ENCODE measurements around the gene ABHD16B. TPM values are rescaled to one million over a fixed set of nuclear protein-coding genes. Genes with fewer than 3 reads are reported as not detected.

Gene ABHD16B
- total and polyA plus RNA-seq, 2 of the 13 experiments (the other 11 are each of a cell fraction or from before 2014, with no cell fraction given), result not detected

GRCh38 chr20:63896264-63897105 lies 35.2 kb downstream of the ABHD16B start (continued):
- no peak for TF ChIP-seq ZNF407 (CRISPR knock-in tag; IDR thresholded peaks at IDR 0.05; ENCODE audit: not compliant biosample characterization)
- no peak for TF ChIP-seq REXO4 (CRISPR knock-in tag; IDR thresholded peaks at IDR 0.05; ENCODE audit: borderline replicate concordance)
- no peak for TF ChIP-seq GTF2F1 (IDR thresholded peaks at IDR 0.05; ENCODE audit: low read length)
- no peak for TF ChIP-seq ZNF841 (CRISPR knock-in tag; IDR thresholded peaks at IDR 0.05; ENCODE audit: borderline replicate concordance)
- TF ChIP-seq GABPA (IDR thresholded peaks at IDR 0.05; ENCODE audit: low read depth, low read length), result peak; percentile 55
- TF ChIP-seq GABPA (CRISPR knock-in tag; IDR thresholded peaks at IDR 0.05; ENCODE audit: low read depth), result peak; percentile 88
- peak; percentile 62; the same call in 1 of the 2 replicates for TF ChIP-seq ZNF792 (CRISPR knock-in tag; IDR thresholded peaks at IDR 0.05)
- TF ChIP-seq TEAD3 (CRISPR knock-in tag; optimal IDR thresholded peaks at IDR 0.05; ENCODE audit: borderline replicate concordance), result peak; percentile 69
- no peak for TF ChIP-seq ZBTB7B (CRISPR knock-in tag; IDR thresholded peaks at IDR 0.05)
- TF ChIP-seq PHF5A (CRISPR knock-in tag; IDR thresholded peaks at IDR 0.05; ENCODE audit: low read depth, unreplicated experiment), result peak; percentile 60
- TF ChIP-seq NCOR1 (IDR thresholded peaks at IDR 0.05; ENCODE audit: borderline replicate concordance, low read length), result peak; percentile 58; the same call in 1 of the 2 replicates
- no peak for TF ChIP-seq SRSF4 (IDR thresholded peaks at IDR 0.05; ENCODE audit: low read depth, low read length, poor library complexity, severe bottlenecking)
- TF ChIP-seq ZNF317 (CRISPR knock-in tag; IDR thresholded peaks at IDR 0.05), result no peak
- TF ChIP-seq POLR2AphosphoS2 (IDR thresholded peaks at IDR 0.05; ENCODE audit: low read depth, low read length), result no peak
- peak; percentile 50; the same call in 1 of the 2 replicates for TF ChIP-seq E2F1 (CRISPR knock-in tag; IDR thresholded peaks at IDR 0.05)
- TF ChIP-seq MAF1 (CRISPR knock-in tag; IDR thresholded peaks at IDR 0.05; ENCODE audit: borderline replicate concordance), result 0 out of 2 replicates have a peak, but pooled peaks have one; percentile 62
- TF ChIP-seq MLLT10 (CRISPR knock-in tag; IDR thresholded peaks at IDR 0.05), result 0 out of 2 replicates have a peak, but pooled peaks have one; percentile 75
- no peak; the same call in 1 of the 2 replicates for TF ChIP-seq IRF9 (CRISPR knock-in tag; IDR thresholded peaks at IDR 0.05; ENCODE audit: borderline replicate concordance)
- TF ChIP-seq PAX8 (CRISPR knock-in tag; IDR thresholded peaks at IDR 0.05; ENCODE audit: borderline replicate concordance), result no peak; the same call in 1 of the 2 replicates
- peak; percentile 79; the same call in 1 of the 2 replicates for TF ChIP-seq MYNN (CRISPR knock-in tag; IDR thresholded peaks at IDR 0.05; ENCODE audit: low read depth)

Measured in HepG2 (cell line).